ENCODE measurements around the gene TRIM13. TPM values are rescaled to one million over a fixed set of nuclear protein-coding genes. Genes with fewer than 3 reads are reported as not detected.

TRIM13 gene
- total and polyA plus RNA-seq, 2 of the 8 experiments (the other 6 are each of a cell fraction or from before 2014, with no cell fraction given), result 21.2 to 31.5 TPM

GRCh38 chr13:49993111-49993510 lies 3.7 kb upstream of the TRIM13 start:
- Histone ChIP-seq H2AK5ac (ENCODE audit: low read depth, low read length) (no peak overlapping the region), H3K36me3 (ENCODE audit: control insufficient read depth in 2 of 4, insufficient read depth in 4 of 4, low read length in 3 of 4) (peaks cover 0 to 2% (median 0%) of the 10 kb centered on the region in 4 experiments; a peak in 1 of 8 replicates), H3K4ac (replicated peaks; ENCODE audit: insufficient read length, low read depth, low read length) (no peak overlapping the region), H2BK120ac (replicated peaks; ENCODE audit: low read depth, low read length) (no peak overlapping the region), H4K8ac (ENCODE audit: extremely low read depth, insufficient read depth, low read length) (no peak overlapping the region), H3K27ac (ENCODE audit: low read depth, low read length) (no peak overlapping the region), H3K9ac (replicated peaks in 1 of 4; ENCODE audit: extremely low read depth in 1 of 4, low read depth in 3 of 4, low read length in 3 of 4) (no peak overlapping the region), H3K79me1 (ENCODE audit: low read depth, low read length) (no peaks in the 10 kb centered on the region), H4K91ac (replicated peaks; ENCODE audit: insufficient read length, low read length) (no peak overlapping the region), H3K56ac (replicated peaks; ENCODE audit: insufficient read length, low read depth, low read length) (no peak overlapping the region), H2BK20ac (ENCODE audit: low read length) (no peak overlapping the region), H3K9me3 (ENCODE audit: insufficient read depth in 2 of 2, low read depth in 1 of 2, low read length in 1 of 2) (no peaks in the 10 kb centered on the region), H3K4me1 (replicated peaks in 1 of 4; ENCODE audit: control insufficient read depth in 3 of 4, insufficient read depth in 4 of 4, low read length in 3 of 4) (peaks cover 0 to 6% (median under 1%) of the 10 kb centered on the region in 4 experiments; a peak in 2 of 7 replicates), H2AFZ (ENCODE audit: low read length) (no peak overlapping the region), H3K18ac (ENCODE audit: extremely low read depth, low read length) (no peak overlapping the region), H2BK12ac (ENCODE audit: low read depth, low read length) (no peak overlapping the region), H2BK5ac (ENCODE audit: low read depth, low read length) (no peak overlapping the region), H3K79me2 (ENCODE audit: control insufficient read depth in 1 of 2, insufficient read depth in 2 of 2, low read length in 2 of 2) (peaks cover 0 to 5% of the 10 kb centered on the region in 2 experiments; a peak in 1 of 4 replicates), H4K20me1 (replicated peaks in 1 of 2; ENCODE audit: control insufficient read depth in 1 of 2, insufficient read depth in 2 of 2, low read length in 2 of 2) (no peaks in the 10 kb centered on the region), H3K4me2 (ENCODE audit: insufficient read depth in 1 of 2, low read depth in 2 of 2, low read length in 2 of 2) (no peak overlapping the region), H3K23ac (ENCODE audit: insufficient read length) (no peak overlapping the region), H3K14ac (ENCODE audit: insufficient read length) (no peak overlapping the region), H3K23me2 (ENCODE audit: low read depth, low read length) (peaks cover 9% of the 10 kb centered on the region), H3K4me3 (ENCODE audit: extremely low read depth in 1 of 4, insufficient read depth in 2 of 4, low read depth in 3 of 4, low read length in 4 of 4) (no peak overlapping the region), H4K5ac (ENCODE audit: insufficient read length, low read depth, low read length) (no peak overlapping the region), H3K27me3 (replicated peaks in 1 of 4; ENCODE audit: control insufficient read depth in 3 of 4, extremely low read depth in 1 of 4, insufficient read depth in 3 of 4, low read length in 3 of 4) (peaks cover 0 to 2% (median 0%) of the 10 kb centered on the region in 4 experiments; a peak in 2 of 7 replicates), H2BK15ac (ENCODE audit: low read length) (no peak overlapping the region)
- ChIA-PET CTCF (ENCODE audit: partially characterized antibody) (interaction anchor here (10.2 kb wide), 1 partner anchor 17 kb away, joined by 72 read pairs; no protein-coding TSS in a partner anchor), POLR2A (ENCODE audit: partially characterized antibody) (no interaction called here)
- FAIRE-seq (no peak), DNase-seq (ENCODE audit: low read depth in 1 of 2, low spot score in 2 of 2) (no peak)
- TF ChIP-seq, protein P1, sequence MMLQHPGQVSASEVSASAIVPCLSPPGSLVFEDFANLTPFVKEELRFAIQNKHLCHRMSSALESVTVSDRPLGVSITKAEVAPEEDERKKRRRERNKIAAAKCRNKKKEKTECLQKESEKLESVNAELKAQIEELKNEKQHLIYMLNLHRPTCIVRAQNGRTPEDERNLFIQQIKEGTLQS (IDR thresholded peaks at IDR 0.05; ENCODE audit: insufficient read depth, low read depth, low read length), result no peak
- TF ChIP-seq TEAD4 (IDR thresholded peaks at IDR 0.05; ENCODE audit: low read depth, low read length) (no peak), RXRA (IDR thresholded peaks at IDR 0.05; ENCODE audit: insufficient read depth, low read depth, low read length) (no peak), SUZ12 (IDR thresholded peaks at IDR 0.05; ENCODE audit: low read length) (no peak), YY1 (IDR thresholded peaks at IDR 0.05; ENCODE audit: low read depth, low read length) (no peak), CBX5 (IDR thresholded peaks at IDR 0.05; ENCODE audit: low read depth, low read length) (no peak), CBX8 (IDR thresholded peaks at IDR 0.05; ENCODE audit: borderline replicate concordance, low read depth, low read length) (no peak), SAP30 (IDR thresholded peaks at IDR 0.05; ENCODE audit: insufficient read depth, insufficient replicate concordance, low read length) (no peak)
